ACC112 (cell line): ENCODE results near the gene CDH18.
"Not testable (repeated sequence)": the region's sequence is repeated elsewhere in the genome, so short reads cannot be mapped to it uniquely, and the experiment has no call there.

ENCODE experiments used
- H2AFZ ChIP-seq: fragments of 200-600 bp; sonication (generic); one replicate; pipeline ENCODE4 v1.6.0; 2017; ENCODE audit warnings: antibody characterized with exemption, low read length; ENCODE audit not compliant: unreplicated experiment
- H3K27ac ChIP-seq: fragments of 200-600 bp; sonication (generic); 2 replicates; pipeline ENCODE4 v1.5.1; 2014; ENCODE audit warnings: low read depth, mild to moderate bottlenecking, antibody characterized with exemption, low read length, moderate library complexity
- H3K27me3 ChIP-seq: fragments of 200-600 bp; sonication (generic); 2 replicates; pipeline ENCODE4 v1.6.1; 2014; ENCODE audit warnings: mild to moderate bottlenecking, antibody characterized with exemption, low read length, moderate library complexity, mixed read lengths; ENCODE audit not compliant: insufficient read depth
- H3K36me3 ChIP-seq: fragments of 200-600 bp; sonication (generic); 2 replicates; pipeline ENCODE4 v1.6.1; 2016; ENCODE audit warnings: mild to moderate bottlenecking, antibody characterized with exemption, low read length, moderate library complexity, mixed read lengths; ENCODE audit not compliant: insufficient read depth
- H3K4me1 ChIP-seq: fragments of 200-600 bp; sonication (generic); one replicate; pipeline ENCODE4 v1.6.1; 2016; ENCODE audit warnings: low read length, mixed read lengths; ENCODE audit not compliant: insufficient read depth, unreplicated experiment, control insufficient read depth
- H3K4me3 ChIP-seq: fragments of 200-600 bp; sonication (generic); 2 replicates; pipeline ENCODE4 v1.5.1; 2014; ENCODE audit warnings: mild to moderate bottlenecking, low read depth, low read length
- H3K79me2 ChIP-seq: fragments of 200-600 bp; sonication (generic); one replicate; pipeline ENCODE4 v1.6.0; 2016; ENCODE audit warnings: low read length; ENCODE audit not compliant: control insufficient read depth, unreplicated experiment, insufficient read depth

Gene CDH18

GRCh38 chr5:19859020-19859419, 129.0 kb downstream of the CDH18 start:
- no peak overlapping the region for H3K27ac ChIP-seq
- H3K4me3 ChIP-seq: no peak overlapping the region
- H3K27me3 ChIP-seq: no peaks in the 10 kb centered on the region
- H3K4me1 ChIP-seq: peaks cover 22% of the 10 kb centered on the region
- H3K36me3 ChIP-seq: no peaks in the 10 kb centered on the region
- H3K79me2 ChIP-seq: no peaks in the 10 kb centered on the region
- H2AFZ ChIP-seq: no peak overlapping the region

GRCh38 chr5:19855931-19856330, 132.1 kb downstream of the CDH18 start:
- Histone ChIP-seq H3K36me3 (no peaks in the 10 kb centered on the region), H3K4me1 (peaks cover 39% of the 10 kb centered on the region), H2AFZ (peak overlapping the region; percentile 70), H3K79me2 (no peaks in the 10 kb centered on the region), H3K4me3 (no peak overlapping the region; the same call in 1 of the 2 replicates), H3K27ac (peak overlapping the region; percentile 60), H3K27me3 (no peaks in the 10 kb centered on the region)

GRCh38 chr5:19855453-19855852, 132.5 kb downstream of the CDH18 start:
- Histone ChIP-seq H3K27me3 (no peaks in the 10 kb centered on the region), H3K79me2 (no peaks in the 10 kb centered on the region), H3K4me3 (no peak overlapping the region), H3K36me3 (no peaks in the 10 kb centered on the region), H3K27ac (peak overlapping the region; percentile 60), H2AFZ (peak overlapping the region; percentile 70), H3K4me1 (peaks cover 39% of the 10 kb centered on the region)

GRCh38 chr5:19855031-19855430, 133.0 kb downstream of the CDH18 start:
- Histone ChIP-seq H3K79me2 (no peaks in the 10 kb centered on the region), H2AFZ (peak overlapping the region; percentile 70), H3K4me3 (peak overlapping the region; percentile 31; the same call in 1 of the 2 replicates), H3K36me3 (no peaks in the 10 kb centered on the region), H3K27ac (peak overlapping the region; percentile 60), H3K27me3 (no peaks in the 10 kb centered on the region), H3K4me1 (peaks cover 39% of the 10 kb centered on the region)

GRCh38 chr5:19853616-19854240, 134.3 kb downstream of the CDH18 start:
- Histone ChIP-seq H3K27me3 (no peaks in the 10 kb centered on the region), H2AFZ (peak overlapping the region; percentile 57), H3K4me3 (no peak overlapping the region), H3K4me1 (peaks cover 39% of the 10 kb centered on the region), H3K79me2 (no peaks in the 10 kb centered on the region), H3K27ac (peak overlapping the region; percentile 60), H3K36me3 (no peaks in the 10 kb centered on the region)

GRCh38 chr5:19837536-19838174, 150.3 kb downstream of the CDH18 start:
- Histone ChIP-seq H3K27ac (no peak overlapping the region), H3K4me1 (no peaks in the 10 kb centered on the region), H3K4me3 (no peak overlapping the region), H3K79me2 (no peaks in the 10 kb centered on the region), H2AFZ (no peak overlapping the region), H3K27me3 (no peaks in the 10 kb centered on the region), H3K36me3 (no peaks in the 10 kb centered on the region)

GRCh38 chr5:19835442-19835841, 152.6 kb downstream of the CDH18 start:
- no peak overlapping the region for H3K27ac ChIP-seq
- no peaks in the 10 kb centered on the region for H3K36me3 ChIP-seq
- H3K4me1 ChIP-seq: no peaks in the 10 kb centered on the region
- H3K27me3 ChIP-seq: no peaks in the 10 kb centered on the region
- no peak overlapping the region for H2AFZ ChIP-seq
- H3K79me2 ChIP-seq: no peaks in the 10 kb centered on the region
- no peak overlapping the region for H3K4me3 ChIP-seq

- not testable (repeated sequence) for H3K4me3 ChIP-seq, H3K27me3 ChIP-seq, H3K79me2 ChIP-seq, H3K27ac ChIP-seq, H2AFZ ChIP-seq, H3K4me1 ChIP-seq, H3K36me3 ChIP-seq
Observed at GRCh38 chr5:19812720-19813119, 175.3 kb downstream of the CDH18 start.

- Histone ChIP-seq H3K36me3 (no peaks in the 10 kb centered on the region), H3K27me3 (no peaks in the 10 kb centered on the region), H3K79me2 (no peaks in the 10 kb centered on the region), H2AFZ (no peak overlapping the region), H3K27ac (no peak overlapping the region), H3K4me3 (no peak overlapping the region), H3K4me1 (no peaks in the 10 kb centered on the region)
Observed at GRCh38 chr5:19806756-19807155, 181.2 kb downstream of the CDH18 start.

GRCh38 chr5:19802686-19803085, 185.3 kb downstream of the CDH18 start:
- Histone ChIP-seq H3K27me3 (no peaks in the 10 kb centered on the region), H3K79me2 (no peaks in the 10 kb centered on the region), H2AFZ (no peak overlapping the region), H3K4me3 (no peak overlapping the region), H3K36me3 (no peaks in the 10 kb centered on the region), H3K27ac (no peak overlapping the region), H3K4me1 (no peaks in the 10 kb centered on the region)

GRCh38 chr5:19795218-19795617, 192.8 kb downstream of the CDH18 start:
- no peak overlapping the region for H3K4me3 ChIP-seq

More at GRCh38 chr5:19795218-19795617, 192.8 kb downstream of the CDH18 start:
- no peak overlapping the region for H3K27ac ChIP-seq
- H3K79me2 ChIP-seq: no peaks in the 10 kb centered on the region
- no peak overlapping the region for H2AFZ ChIP-seq
- no peaks in the 10 kb centered on the region for H3K27me3 ChIP-seq
- no peaks in the 10 kb centered on the region for H3K36me3 ChIP-seq
- peaks cover 3% of the 10 kb centered on the region for H3K4me1 ChIP-seq
